Motor neuron (in vitro differentiated cells): Measurements from ENCODE around the gene MOSPD3. TPM values are rescaled to one million over a fixed set of nuclear protein-coding genes. Genes with fewer than 3 reads are reported as not detected.

ENCODE experiments used
- ATAC-seq, 8 experiments: fragments of 200-7000 bp; cut with Tn5 transposase; replicated peaks in 6 of 8; 2 replicates each; pipeline ENCODE4 v1.8.0; 2021; ENCODE audit warnings: mild to moderate bottlenecking in 8 of 8, moderate library complexity in 8 of 8
- H3K27ac ChIP-seq, 2 donors: fragments of 250-450 bp; sonication (Bioruptor Pico); 2 replicates each; pipeline ENCODE4 v1.9.0; 2021; ENCODE audit warnings: antibody characterized with exemption in 2 of 2, mild to moderate bottlenecking in 2 of 2, moderate library complexity in 1 of 2
- H3K4me1 ChIP-seq, 2 donors: fragments of 250-450 bp; sonication (Bioruptor Pico); replicated peaks in 1 of 2; 2 replicates each; pipeline ENCODE4 v1.6.1; 2021; ENCODE audit warnings: antibody characterized with exemption in 2 of 2, mild to moderate bottlenecking in 2 of 2, moderate library complexity in 1 of 2
- H3K4me3 ChIP-seq, 5 donors: fragments of 250-450 bp; sonication (Bioruptor Pico); 2 replicates each; pipeline ENCODE4 v1.9.0; 2021; ENCODE audit warnings: antibody characterized with exemption in 5 of 5, mild to moderate bottlenecking in 5 of 5, moderate library complexity in 4 of 5
- WGBS, 10 experiments: fragments of 450-650 bp; shearing (Covaris generic); methylation state at CpG; one replicate each; pipeline ENCODE4 v1.0.0; 2022; 5-methylcytosine and 5-hydroxymethylcytosine counted together
- in situ Hi-C, 9 experiments: fragments of 400-800 bp; cut with MboI; loops; one replicate each; pipeline ENCODE4 v1.15.0; 2021; ENCODE audit warnings: low sequenced_read_pairs in 9 of 9, low pct_unique_long_range_greater_than_20kb in 2 of 9; ENCODE audit not compliant: unreplicated experiment in 9 of 9
- total RNA-seq, 8 experiments: library from RNA; unstranded; fragments of 300-600 nt; gene quantifications; 2 replicates each; pipeline versions ENCODE4 v1.2.3 to v1.2.4, GENCODE V29; 2022

Gene MOSPD3
- total RNA-seq, 8 experiments from 2014 or later, result 9.5 to 20.5 (median 15.2) TPM

- WGBS, 10 experiments, result 0 to 90% (median 71%) methylated on average over 1 to 9 of the region's 26 CpGs; no CpG with 5 or more reads in 5 of the 10 experiments
- H3K4me1 ChIP-seq, result peaks cover 63 to 70% of the 10 kb centered on the region in 2 donors
- ATAC-seq, result peak in 5 of 8 experiments; percentile 4 to 20 (median 14)
- in situ Hi-C loops, result loop anchor here in 4 of 9 experiments (25.0 kb wide), 1 partner anchor 109 kb away; the partner anchor contains the start of gene SPACDR (in 4 of the 4)
- no peak overlapping the region for H3K27ac ChIP-seq
- no peak overlapping the region for H3K4me3 ChIP-seq
Measured at GRCh38 chr7:100570954-100571828, 41.1 kb upstream of the MOSPD3 start.

DNA sequence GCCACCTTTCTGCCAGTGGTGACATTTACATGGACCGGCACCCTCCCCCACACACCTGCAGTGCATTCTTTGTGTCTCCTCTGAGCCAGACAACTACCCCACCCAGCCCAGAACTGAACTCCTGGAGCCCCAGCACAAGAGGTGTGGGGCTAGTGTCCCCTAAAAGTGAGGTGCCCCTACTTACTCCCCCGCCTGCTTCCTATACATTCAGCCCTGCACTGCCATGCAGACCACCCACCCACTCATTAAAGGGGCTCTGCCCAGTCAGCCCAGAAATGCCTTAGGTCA lies 40.6 kb upstream of the MOSPD3 start:
- H3K4me1 ChIP-seq, result peaks cover 57 to 65% of the 10 kb centered on the region in 2 donors
- H3K27ac ChIP-seq, result no peak overlapping the region
- in situ Hi-C loops, result loop anchor here in 4 of 9 experiments (25.0 kb wide), 1 partner anchor 109 kb away; the partner anchor contains the start of gene SPACDR (in 4 of the 4)
- ATAC-seq, result no peak
- H3K4me3 ChIP-seq, result no peak overlapping the region
- WGBS, 10 experiments, result 100% methylated on average over 1 of the region's 2 CpGs; no CpG with 5 or more reads in 9 of the 10 experiments

DNA sequence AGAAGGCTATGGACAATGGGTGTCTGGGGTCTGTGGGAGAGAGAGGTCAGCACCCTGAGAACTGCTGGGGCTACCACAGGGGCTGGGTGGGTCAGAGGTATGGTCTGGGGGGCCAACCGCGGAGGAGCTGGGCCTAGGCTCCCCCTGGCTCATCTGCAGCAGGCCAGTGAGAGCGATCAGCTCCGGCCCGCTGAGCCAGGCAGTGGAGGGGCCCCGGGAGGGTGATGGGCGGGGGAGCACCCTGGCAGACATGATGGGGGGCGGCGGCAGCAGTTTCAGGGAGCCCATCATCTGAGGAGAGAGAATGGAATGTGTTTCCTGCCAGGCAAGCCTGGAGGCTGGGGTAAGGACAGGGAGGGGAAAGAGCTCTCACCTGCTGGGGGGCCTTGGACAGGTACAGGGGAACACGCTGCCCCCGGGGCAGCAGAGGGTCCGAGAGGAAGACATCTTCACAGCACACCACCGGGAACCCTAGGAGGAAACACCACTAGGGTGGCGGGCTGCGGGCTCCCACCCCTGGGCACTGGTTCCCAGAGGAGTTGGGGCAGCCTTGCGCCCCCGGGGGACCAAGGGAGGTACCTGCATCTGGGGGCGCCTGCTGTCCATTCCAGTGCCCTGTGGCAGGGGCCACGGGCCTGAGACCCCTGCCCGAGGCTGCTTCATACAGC lies 39.9 kb upstream of the MOSPD3 start:
- no peak for ATAC-seq
- no peak overlapping the region for H3K4me3 ChIP-seq
- 84% methylated on average over 3 of the region's 20 CpGs; no CpG with 5 or more reads in 9 of the 10 experiments for WGBS, 10 experiments
- peaks cover 51 to 58% of the 10 kb centered on the region in 2 donors for H3K4me1 ChIP-seq
- in situ Hi-C loops, result loop anchor here in 4 of 9 experiments (25.0 kb wide), 1 partner anchor 110 kb away; the partner anchor contains the start of gene SPACDR (in 4 of the 4)
- no peak overlapping the region for H3K27ac ChIP-seq

- in situ Hi-C loops, result loop anchor here in 4 of 9 experiments (25.0 kb wide), 1 partner anchor 111 kb away; the partner anchor contains the start of gene SPACDR (in 4 of the 4)
- H3K27ac ChIP-seq, result no peak overlapping the region
- 100% methylated on average over 2 of the region's 30 CpGs; no CpG with 5 or more reads in 9 of the 10 experiments for WGBS, 10 experiments
- H3K4me3 ChIP-seq, result no peak overlapping the region
- peaks cover 44 to 51% of the 10 kb centered on the region in 2 donors for H3K4me1 ChIP-seq
- no peak for ATAC-seq
Measured at GRCh38 chr7:100572949-100573675, 39.2 kb upstream of the MOSPD3 start.

- Histone ChIP-seq H3K4me1 (peaks cover 37 to 44% of the 10 kb centered on the region in 2 donors), H3K4me3 (no peak within 1 kb of the TSS), H3K27ac (peak within 1 kb of the TSS in 1 of 2 donors; percentile 39)
- WGBS, 10 experiments, result 100% methylated on average over 1 of the region's 70 CpGs; no CpG with 5 or more reads in 9 of the 10 experiments
- ATAC-seq, result no peak
- in situ Hi-C loops, result loop anchor here in 4 of 9 experiments (25.0 kb wide), 1 partner anchor 112 kb away; the partner anchor contains the start of gene SPACDR (in 4 of the 4)
Measured at GRCh38 chr7:100573691-100574361, 38.5 kb upstream of the MOSPD3 start, which contains the start of gene SAP25. TSS of gene SAP25 (minus strand) at chr7:100573900. CDS start at chr7:100573742, 158 bp downstream.

- H3K4me1 ChIP-seq, result peaks cover 29 to 37% of the 10 kb centered on the region in 2 donors
- ATAC-seq, result no peak
- 93 to 96% methylated on average over 5 to 9 of the region's 44 CpGs; no CpG with 5 or more reads in 8 of the 10 experiments for WGBS, 10 experiments
- no peak overlapping the region for H3K4me3 ChIP-seq
- in situ Hi-C loops, result loop anchor here in 4 of 9 experiments (25.0 kb wide), 1 partner anchor 112 kb away; the partner anchor contains the start of gene SPACDR (in 4 of the 4)
- H3K27ac ChIP-seq, result peak overlapping the region in 1 of 2 donors; percentile 39
Measured at GRCh38 chr7:100574362-100575205, 37.8 kb upstream of the MOSPD3 start.

DNA sequence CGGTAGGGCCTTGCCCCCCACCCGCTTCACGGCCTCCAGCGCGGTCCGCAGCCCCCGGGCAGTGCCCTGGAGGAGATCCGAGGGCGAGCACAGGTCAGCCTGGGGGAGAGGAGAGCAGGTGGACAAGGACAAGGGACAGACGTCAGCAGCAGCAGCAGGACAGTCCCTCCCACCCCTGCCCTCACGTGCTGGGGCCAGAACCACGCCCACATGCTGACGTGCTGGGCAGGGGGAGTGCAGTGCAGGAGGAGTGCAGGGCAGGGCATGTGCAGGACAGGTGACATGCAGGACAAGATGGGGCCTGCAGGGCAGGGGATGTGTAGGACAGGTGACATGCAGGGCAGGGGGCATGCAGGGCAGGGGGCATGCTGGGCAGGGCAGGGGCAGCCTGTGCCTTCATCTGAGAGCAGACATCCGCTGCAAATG lies 37.1 kb upstream of the MOSPD3 start:
- peak in 6 of 8 experiments; percentile 7 to 55 (median 44) for ATAC-seq
- H3K27ac ChIP-seq, result peak overlapping the region in 1 of 2 donors; percentile 39
- H3K4me3 ChIP-seq, result no peak overlapping the region
- in situ Hi-C loops, result no loop called here
- H3K4me1 ChIP-seq, result peaks cover 23 to 31% of the 10 kb centered on the region in 2 donors
- no CpG with 5 or more reads among the region's 14 CpGs for WGBS, 10 experiments

GRCh38 chr7:100575746-100576383 lies 36.5 kb upstream of the MOSPD3 start:
- WGBS, 10 experiments, result 100% methylated on average over 1 of the region's 17 CpGs; no CpG with 5 or more reads in 9 of the 10 experiments
- no peak overlapping the region for H3K27ac ChIP-seq
- no peak for ATAC-seq
- H3K4me1 ChIP-seq, result peaks cover 19 to 26% of the 10 kb centered on the region in 2 donors
- in situ Hi-C loops, result no loop called here
- no peak overlapping the region for H3K4me3 ChIP-seq

DNA sequence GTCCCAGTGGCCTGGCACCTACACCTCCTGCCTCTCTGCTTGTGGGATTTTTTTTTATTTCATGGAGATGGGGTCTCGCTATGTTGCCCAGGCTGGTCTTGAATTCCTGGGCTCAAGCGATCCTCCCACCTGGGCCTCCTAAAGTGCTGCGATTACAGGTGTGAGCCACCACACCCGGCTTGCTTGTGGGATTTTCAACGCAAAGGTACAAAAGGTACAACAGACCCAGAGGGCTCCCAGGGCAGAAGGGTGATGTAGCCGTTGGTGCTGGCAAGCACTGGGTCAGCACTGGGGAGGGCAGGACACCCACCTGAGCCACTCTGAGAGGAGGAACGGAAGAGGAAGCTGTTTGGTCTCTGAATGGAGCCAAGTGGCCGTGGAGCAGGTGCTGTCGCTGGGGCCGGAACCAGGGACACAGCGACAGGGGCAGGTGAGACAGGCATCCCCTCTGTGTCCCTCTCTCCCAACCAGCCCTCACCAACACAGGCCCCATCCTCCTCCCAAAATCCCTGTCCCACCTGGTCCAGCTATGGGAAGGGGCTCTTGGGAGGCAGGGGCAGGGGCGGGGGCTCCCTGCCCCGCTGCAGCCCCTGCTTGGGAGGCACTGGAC lies 35.9 kb upstream of the MOSPD3 start:
- in situ Hi-C loops, result no loop called here
- Histone ChIP-seq H3K27ac (no peak overlapping the region), H3K4me1 (peaks cover 15 to 20% of the 10 kb centered on the region in 2 donors), H3K4me3 (no peak overlapping the region)
- no peak for ATAC-seq
- 80 to 100% (median 91%) methylated on average over 1 to 6 of the region's 13 CpGs; no CpG with 5 or more reads in 5 of the 10 experiments for WGBS, 10 experiments

- no peak overlapping the region for H3K27ac ChIP-seq
- WGBS, 10 experiments, result 90 to 100% methylated on average over 2 of the region's 24 CpGs; no CpG with 5 or more reads in 8 of the 10 experiments
- in situ Hi-C loops, result no loop called here
- H3K4me3 ChIP-seq, result no peak overlapping the region
- peaks cover 9 to 14% of the 10 kb centered on the region in 2 donors for H3K4me1 ChIP-seq
- no peak for ATAC-seq
Measured at GRCh38 chr7:100577103-100577502, 35.2 kb upstream of the MOSPD3 start.
